SK-N-SH treated with all-trans-retinoic acid at 6 μM for 48 hours (cell line): ENCODE results near the gene IGF2R.

Experiments used
- ARNTL ChIP-seq: fragments of 450-650 bp; formaldehyde crosslinking; IDR thresholded peaks from 2 replicates; pipeline ENCODE4 v1.5.0; 2020; ENCODE audit warnings: low read depth, mild to moderate bottlenecking, moderate library complexity, borderline replicate concordance
- CSDC2 ChIP-seq: fragments of 250-450 bp; sonication (Bioruptor Pico); IDR thresholded peaks from 2 replicates; pipeline ENCODE4 v1.5.0; 2020; ENCODE audit warnings: mild to moderate bottlenecking, moderate library complexity
- GLIS3 ChIP-seq: fragments of 250-450 bp; sonication (Bioruptor Pico); IDR thresholded peaks from 2 replicates; pipeline ENCODE4 v1.5.0; 2020; ENCODE audit warnings: mild to moderate bottlenecking, moderate library complexity
- TCF4 ChIP-seq: fragments of 250-450 bp; sonication (Bioruptor Pico); IDR thresholded peaks from 2 replicates; pipeline ENCODE4 v1.8.0; 2021; ENCODE audit warnings: mild to moderate bottlenecking, moderate library complexity, borderline replicate concordance
- ZC3H10 ChIP-seq: fragments of 250-450 bp; sonication (Bioruptor Pico); IDR thresholded peaks from 2 replicates; pipeline ENCODE4 v1.5.1; 2021; ENCODE audit warnings: mild to moderate bottlenecking, moderate library complexity
- ZFP3 ChIP-seq: fragments of 250-450 bp; sonication (Bioruptor Pico); IDR thresholded peaks from 2 replicates; pipeline ENCODE4 v1.5.0; 2020; ENCODE audit warnings: mild to moderate bottlenecking, moderate library complexity
- TF ChIP-seq, protein P1 (sequence below): fragments of 250-450 bp; sonication (Bioruptor Pico); IDR thresholded peaks from 2 replicates; pipeline ENCODE4 v1.8.0; 2020; ENCODE audit warnings: mild to moderate bottlenecking, moderate library complexity, borderline replicate concordance
- TF ChIP-seq, protein P2 (sequence below): fragments of 250-450 bp; sonication (Bioruptor Pico); IDR thresholded peaks from 2 replicates; pipeline ENCODE4 v1.5.1; 2020; ENCODE audit warnings: low read depth, mild to moderate bottlenecking, moderate library complexity
- TF ChIP-seq, protein P3 (sequence below): fragments of 250-450 bp; sonication (Bioruptor Pico); IDR thresholded peaks from 2 replicates; pipeline ENCODE4 v1.5.0; 2020; ENCODE audit warnings: mild to moderate bottlenecking, moderate library complexity
- TF ChIP-seq, protein P4 (sequence below): fragments of 250-450 bp; sonication (Bioruptor Pico); IDR thresholded peaks from 2 replicates; pipeline ENCODE4 v1.5.1; 2021; ENCODE audit warnings: mild to moderate bottlenecking, moderate library complexity

DNA sequence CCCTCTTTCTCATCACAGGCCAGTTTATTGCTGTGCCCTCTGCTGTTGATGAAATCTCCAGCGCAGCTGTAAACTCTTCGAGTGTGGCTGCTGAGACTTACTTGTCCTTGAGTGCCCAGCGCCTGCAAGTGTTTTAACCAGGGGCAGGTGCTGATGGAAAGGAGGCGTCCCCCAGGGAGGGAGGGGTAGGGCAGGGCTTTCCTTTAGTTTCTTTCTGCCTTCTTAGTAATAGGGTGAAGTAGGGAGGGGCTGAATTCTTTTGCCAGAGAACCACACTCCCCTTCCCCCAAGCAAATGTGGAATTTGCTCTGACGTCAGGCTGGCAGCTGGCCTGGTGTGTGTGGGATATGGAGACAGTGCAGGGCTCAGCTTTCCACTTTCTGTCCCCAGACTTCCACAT is 61.2 kb downstream of the IGF2R start:
- TF ChIP-seq, protein P1, sequence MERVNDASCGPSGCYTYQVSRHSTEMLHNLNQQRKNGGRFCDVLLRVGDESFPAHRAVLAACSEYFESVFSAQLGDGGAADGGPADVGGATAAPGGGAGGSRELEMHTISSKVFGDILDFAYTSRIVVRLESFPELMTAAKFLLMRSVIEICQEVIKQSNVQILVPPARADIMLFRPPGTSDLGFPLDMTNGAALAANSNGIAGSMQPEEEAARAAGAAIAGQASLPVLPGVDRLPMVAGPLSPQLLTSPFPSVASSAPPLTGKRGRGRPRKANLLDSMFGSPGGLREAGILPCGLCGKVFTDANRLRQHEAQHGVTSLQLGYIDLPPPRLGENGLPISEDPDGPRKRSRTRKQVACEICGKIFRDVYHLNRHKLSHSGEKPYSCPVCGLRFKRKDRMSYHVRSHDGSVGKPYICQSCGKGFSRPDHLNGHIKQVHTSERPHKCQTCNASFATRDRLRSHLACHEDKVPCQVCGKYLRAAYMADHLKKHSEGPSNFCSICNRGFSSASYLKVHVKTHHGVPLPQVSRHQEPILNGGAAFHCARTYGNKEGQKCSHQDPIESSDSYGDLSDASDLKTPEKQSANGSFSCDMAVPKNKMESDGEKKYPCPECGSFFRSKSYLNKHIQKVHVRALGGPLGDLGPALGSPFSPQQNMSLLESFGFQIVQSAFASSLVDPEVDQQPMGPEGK = no peak
- TF ChIP-seq ZFP3 (CRISPR knock-in tag) = no peak
- no peak for TF ChIP-seq ZC3H10 (CRISPR knock-in tag)
- TF ChIP-seq, protein P2, sequence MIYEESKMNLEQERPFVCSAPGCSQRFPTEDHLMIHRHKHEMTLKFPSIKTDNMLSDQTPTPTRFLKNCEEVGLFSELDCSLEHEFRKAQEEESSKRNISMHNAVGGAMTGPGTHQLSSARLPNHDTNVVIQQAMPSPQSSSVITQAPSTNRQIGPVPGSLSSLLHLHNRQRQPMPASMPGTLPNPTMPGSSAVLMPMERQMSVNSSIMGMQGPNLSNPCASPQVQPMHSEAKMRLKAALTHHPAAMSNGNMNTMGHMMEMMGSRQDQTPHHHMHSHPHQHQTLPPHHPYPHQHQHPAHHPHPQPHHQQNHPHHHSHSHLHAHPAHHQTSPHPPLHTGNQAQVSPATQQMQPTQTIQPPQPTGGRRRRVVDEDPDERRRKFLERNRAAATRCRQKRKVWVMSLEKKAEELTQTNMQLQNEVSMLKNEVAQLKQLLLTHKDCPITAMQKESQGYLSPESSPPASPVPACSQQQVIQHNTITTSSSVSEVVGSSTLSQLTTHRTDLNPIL = no peak
- TF ChIP-seq CSDC2 (CRISPR knock-in tag) = no peak
- TF ChIP-seq, protein P3, sequence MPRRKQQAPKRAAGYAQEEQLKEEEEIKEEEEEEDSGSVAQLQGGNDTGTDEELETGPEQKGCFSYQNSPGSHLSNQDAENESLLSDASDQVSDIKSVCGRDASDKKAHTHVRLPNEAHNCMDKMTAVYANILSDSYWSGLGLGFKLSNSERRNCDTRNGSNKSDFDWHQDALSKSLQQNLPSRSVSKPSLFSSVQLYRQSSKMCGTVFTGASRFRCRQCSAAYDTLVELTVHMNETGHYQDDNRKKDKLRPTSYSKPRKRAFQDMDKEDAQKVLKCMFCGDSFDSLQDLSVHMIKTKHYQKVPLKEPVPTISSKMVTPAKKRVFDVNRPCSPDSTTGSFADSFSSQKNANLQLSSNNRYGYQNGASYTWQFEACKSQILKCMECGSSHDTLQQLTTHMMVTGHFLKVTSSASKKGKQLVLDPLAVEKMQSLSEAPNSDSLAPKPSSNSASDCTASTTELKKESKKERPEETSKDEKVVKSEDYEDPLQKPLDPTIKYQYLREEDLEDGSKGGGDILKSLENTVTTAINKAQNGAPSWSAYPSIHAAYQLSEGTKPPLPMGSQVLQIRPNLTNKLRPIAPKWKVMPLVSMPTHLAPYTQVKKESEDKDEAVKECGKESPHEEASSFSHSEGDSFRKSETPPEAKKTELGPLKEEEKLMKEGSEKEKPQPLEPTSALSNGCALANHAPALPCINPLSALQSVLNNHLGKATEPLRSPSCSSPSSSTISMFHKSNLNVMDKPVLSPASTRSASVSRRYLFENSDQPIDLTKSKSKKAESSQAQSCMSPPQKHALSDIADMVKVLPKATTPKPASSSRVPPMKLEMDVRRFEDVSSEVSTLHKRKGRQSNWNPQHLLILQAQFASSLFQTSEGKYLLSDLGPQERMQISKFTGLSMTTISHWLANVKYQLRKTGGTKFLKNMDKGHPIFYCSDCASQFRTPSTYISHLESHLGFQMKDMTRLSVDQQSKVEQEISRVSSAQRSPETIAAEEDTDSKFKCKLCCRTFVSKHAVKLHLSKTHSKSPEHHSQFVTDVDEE (CRISPR knock-in tag) = no peak
- no peak for TF ChIP-seq ARNTL (CRISPR knock-in tag)
- TF ChIP-seq TCF4 (CRISPR knock-in tag) = no peak
- TF ChIP-seq, protein P4, sequence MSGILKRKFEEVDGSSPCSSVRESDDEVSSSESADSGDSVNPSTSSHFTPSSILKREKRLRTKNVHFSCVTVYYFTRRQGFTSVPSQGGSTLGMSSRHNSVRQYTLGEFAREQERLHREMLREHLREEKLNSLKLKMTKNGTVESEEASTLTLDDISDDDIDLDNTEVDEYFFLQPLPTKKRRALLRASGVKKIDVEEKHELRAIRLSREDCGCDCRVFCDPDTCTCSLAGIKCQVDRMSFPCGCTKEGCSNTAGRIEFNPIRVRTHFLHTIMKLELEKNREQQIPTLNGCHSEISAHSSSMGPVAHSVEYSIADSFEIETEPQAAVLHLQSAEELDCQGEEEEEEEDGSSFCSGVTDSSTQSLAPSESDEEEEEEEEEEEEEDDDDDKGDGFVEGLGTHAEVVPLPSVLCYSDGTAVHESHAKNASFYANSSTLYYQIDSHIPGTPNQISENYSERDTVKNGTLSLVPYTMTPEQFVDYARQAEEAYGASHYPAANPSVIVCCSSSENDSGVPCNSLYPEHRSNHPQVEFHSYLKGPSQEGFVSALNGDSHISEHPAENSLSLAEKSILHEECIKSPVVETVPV (CRISPR knock-in tag) = no peak
- TF ChIP-seq GLIS3 (CRISPR knock-in tag) = no peak
